ENCODE results near the gene TEX13B.

The TEX13B gene

GRCh38 chrX:108018656-108019381 lies 36.6 kb upstream of the TEX13B start:
- TF ChIP-seq EZH2 (IDR thresholded peaks at IDR 0.05), result no peak
- no peak for TF ChIP-seq FOXP2 (optimal IDR thresholded peaks at IDR 0.05; ENCODE audit: control extremely low read depth, extremely low read length, insufficient read depth)
- no peak for TF ChIP-seq POLR2AphosphoS5 (IDR thresholded peaks at IDR 0.05; ENCODE audit: borderline replicate concordance, low read depth, low read length)
- DNase-seq (ENCODE audit: low read depth, low spot score), result no peak
- Histone ChIP-seq H3K36me3 (ENCODE audit: insufficient read depth, low read length) (no peaks in the 10 kb centered on the region), H3K27ac (no peak overlapping the region), H3K4me3 (no peak overlapping the region), H3K9me3 (ENCODE audit: low read depth, low read length) (no peaks in the 10 kb centered on the region), H3K9ac (ENCODE audit: insufficient read length) (no peak overlapping the region)

GRCh38 chrX:108001218-108001814 lies 19.1 kb upstream of the TEX13B start:
- no peak overlapping the region for H3K9ac ChIP-seq (ENCODE audit: insufficient read length)
- peak; percentile 18 for DNase-seq (ENCODE audit: low read depth, low spot score)
- H3K27ac ChIP-seq, result no peak overlapping the region
- no peak overlapping the region for H3K4me3 ChIP-seq
- TF ChIP-seq FOXP2 (optimal IDR thresholded peaks at IDR 0.05; ENCODE audit: control extremely low read depth, extremely low read length, insufficient read depth) (no peak), POLR2AphosphoS5 (IDR thresholded peaks at IDR 0.05; ENCODE audit: borderline replicate concordance, low read depth, low read length) (no peak), EZH2 (IDR thresholded peaks at IDR 0.05) (no peak)
- no peaks in the 10 kb centered on the region for H3K9me3 ChIP-seq (ENCODE audit: low read depth, low read length)
- H3K36me3 ChIP-seq (ENCODE audit: insufficient read depth, low read length), result no peaks in the 10 kb centered on the region

GRCh38 chrX:108000751-108001150 lies 18.6 kb upstream of the TEX13B start:
- DNase-seq (ENCODE audit: low read depth, low spot score), result no peak
- TF ChIP-seq FOXP2 (optimal IDR thresholded peaks at IDR 0.05; ENCODE audit: control extremely low read depth, extremely low read length, insufficient read depth), result no peak
- no peak for TF ChIP-seq POLR2AphosphoS5 (IDR thresholded peaks at IDR 0.05; ENCODE audit: borderline replicate concordance, low read depth, low read length)
- TF ChIP-seq EZH2 (IDR thresholded peaks at IDR 0.05), result no peak
- no peaks in the 10 kb centered on the region for H3K36me3 ChIP-seq (ENCODE audit: insufficient read depth, low read length)
- H3K9ac ChIP-seq (ENCODE audit: insufficient read length), result no peak overlapping the region
- H3K9me3 ChIP-seq (ENCODE audit: low read depth, low read length), result no peaks in the 10 kb centered on the region
- H3K4me3 ChIP-seq, result no peak overlapping the region
- H3K27ac ChIP-seq, result no peak overlapping the region

- no peak for DNase-seq (ENCODE audit: low read depth, low spot score)
- Histone ChIP-seq H3K27ac (no peak overlapping the region), H3K9ac (ENCODE audit: insufficient read length) (no peak overlapping the region), H3K4me3 (no peak overlapping the region), H3K36me3 (ENCODE audit: insufficient read depth, low read length) (no peaks in the 10 kb centered on the region), H3K9me3 (ENCODE audit: low read depth, low read length) (no peaks in the 10 kb centered on the region)
- TF ChIP-seq EZH2 (IDR thresholded peaks at IDR 0.05) (no peak), FOXP2 (optimal IDR thresholded peaks at IDR 0.05; ENCODE audit: control extremely low read depth, extremely low read length, insufficient read depth) (no peak), POLR2AphosphoS5 (IDR thresholded peaks at IDR 0.05; ENCODE audit: borderline replicate concordance, low read depth, low read length) (no peak)
These were observed 14.0 kb upstream of the TEX13B start for GRCh38 chrX:107996124-107996523.

- no peaks in the 10 kb centered on the region for H3K36me3 ChIP-seq (ENCODE audit: insufficient read depth, low read length)
- no peak for TF ChIP-seq EZH2 (IDR thresholded peaks at IDR 0.05)
- no peak for TF ChIP-seq POLR2AphosphoS5 (IDR thresholded peaks at IDR 0.05; ENCODE audit: borderline replicate concordance, low read depth, low read length)
- no peak for TF ChIP-seq FOXP2 (optimal IDR thresholded peaks at IDR 0.05; ENCODE audit: control extremely low read depth, extremely low read length, insufficient read depth)
- H3K9ac ChIP-seq (ENCODE audit: insufficient read length), result no peak overlapping the region
- H3K4me3 ChIP-seq, result no peak overlapping the region
- no peak overlapping the region for H3K27ac ChIP-seq
- DNase-seq (ENCODE audit: low read depth, low spot score), result no peak
- H3K9me3 ChIP-seq (ENCODE audit: low read depth, low read length), result no peaks in the 10 kb centered on the region
These were observed 2.9 kb upstream of the TEX13B start for GRCh38 chrX:107985033-107985432.

- no peak overlapping the region for H3K9ac ChIP-seq (ENCODE audit: insufficient read length)
- H3K9me3 ChIP-seq (ENCODE audit: low read depth, low read length), result no peaks in the 10 kb centered on the region
- TF ChIP-seq FOXP2 (optimal IDR thresholded peaks at IDR 0.05; ENCODE audit: control extremely low read depth, extremely low read length, insufficient read depth) (no peak), POLR2AphosphoS5 (IDR thresholded peaks at IDR 0.05; ENCODE audit: borderline replicate concordance, low read depth, low read length) (no peak), EZH2 (IDR thresholded peaks at IDR 0.05) (no peak)
- H3K36me3 ChIP-seq (ENCODE audit: insufficient read depth, low read length), result no peaks in the 10 kb centered on the region
- no peak for DNase-seq (ENCODE audit: low read depth, low spot score)
- H3K4me3 ChIP-seq, result no peak overlapping the region
- no peak overlapping the region for H3K27ac ChIP-seq
These were observed 2.6 kb downstream of the TEX13B start for GRCh38 chrX:107979534-107979933.

- no peaks in the 10 kb centered on the region for H3K9me3 ChIP-seq (ENCODE audit: low read depth, low read length)
- H3K36me3 ChIP-seq (ENCODE audit: insufficient read depth, low read length), result no peaks in the 10 kb centered on the region
- H3K4me3 ChIP-seq, result no peak overlapping the region
- no peak for DNase-seq (ENCODE audit: low read depth, low spot score)
- no peak overlapping the region for H3K27ac ChIP-seq
- TF ChIP-seq POLR2AphosphoS5 (IDR thresholded peaks at IDR 0.05; ENCODE audit: borderline replicate concordance, low read depth, low read length), result no peak
- TF ChIP-seq FOXP2 (optimal IDR thresholded peaks at IDR 0.05; ENCODE audit: control extremely low read depth, extremely low read length, insufficient read depth), result no peak
- TF ChIP-seq EZH2 (IDR thresholded peaks at IDR 0.05), result no peak
- H3K9ac ChIP-seq (ENCODE audit: insufficient read length), result no peak overlapping the region
These were observed 3.4 kb downstream of the TEX13B start for GRCh38 chrX:107978707-107979307.

- Histone ChIP-seq H3K36me3 (ENCODE audit: insufficient read depth, low read length) (no peaks in the 10 kb centered on the region), H3K4me3 (no peak overlapping the region), H3K9me3 (ENCODE audit: low read depth, low read length) (no peaks in the 10 kb centered on the region), H3K27ac (no peak overlapping the region), H3K9ac (ENCODE audit: insufficient read length) (no peak overlapping the region)
- no peak for TF ChIP-seq POLR2AphosphoS5 (IDR thresholded peaks at IDR 0.05; ENCODE audit: borderline replicate concordance, low read depth, low read length)
- no peak for TF ChIP-seq EZH2 (IDR thresholded peaks at IDR 0.05)
- no peak for TF ChIP-seq FOXP2 (optimal IDR thresholded peaks at IDR 0.05; ENCODE audit: control extremely low read depth, extremely low read length, insufficient read depth)
- no peak for DNase-seq (ENCODE audit: low read depth, low spot score)
These were observed 4.1 kb downstream of the TEX13B start for GRCh38 chrX:107978071-107978470.
